ENCODE results near the gene NRXN2.

The NRXN2 gene

DNA sequence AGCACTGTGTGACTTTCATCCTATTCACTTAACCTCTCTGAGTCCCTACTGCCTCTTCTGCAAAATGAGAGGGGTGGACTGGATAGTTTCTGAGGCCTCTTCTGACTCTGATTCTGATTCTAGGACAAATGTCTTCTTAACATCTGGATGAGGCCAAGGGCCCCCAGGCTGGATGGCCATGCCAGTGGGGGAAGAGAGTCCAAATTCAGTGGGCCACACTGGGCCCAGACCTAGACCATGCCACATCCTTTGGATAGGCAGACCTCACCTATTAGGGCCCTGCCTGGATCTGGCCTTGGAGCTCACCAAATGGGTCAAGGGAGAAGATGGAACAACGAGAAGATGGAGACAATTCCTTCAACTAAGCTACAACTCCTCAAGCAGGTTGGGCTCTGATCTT, 24.6 kb downstream of the NRXN2 start:
- DNase-seq (ENCODE audit: low read depth in 2 of 2) = no peak

DNA sequence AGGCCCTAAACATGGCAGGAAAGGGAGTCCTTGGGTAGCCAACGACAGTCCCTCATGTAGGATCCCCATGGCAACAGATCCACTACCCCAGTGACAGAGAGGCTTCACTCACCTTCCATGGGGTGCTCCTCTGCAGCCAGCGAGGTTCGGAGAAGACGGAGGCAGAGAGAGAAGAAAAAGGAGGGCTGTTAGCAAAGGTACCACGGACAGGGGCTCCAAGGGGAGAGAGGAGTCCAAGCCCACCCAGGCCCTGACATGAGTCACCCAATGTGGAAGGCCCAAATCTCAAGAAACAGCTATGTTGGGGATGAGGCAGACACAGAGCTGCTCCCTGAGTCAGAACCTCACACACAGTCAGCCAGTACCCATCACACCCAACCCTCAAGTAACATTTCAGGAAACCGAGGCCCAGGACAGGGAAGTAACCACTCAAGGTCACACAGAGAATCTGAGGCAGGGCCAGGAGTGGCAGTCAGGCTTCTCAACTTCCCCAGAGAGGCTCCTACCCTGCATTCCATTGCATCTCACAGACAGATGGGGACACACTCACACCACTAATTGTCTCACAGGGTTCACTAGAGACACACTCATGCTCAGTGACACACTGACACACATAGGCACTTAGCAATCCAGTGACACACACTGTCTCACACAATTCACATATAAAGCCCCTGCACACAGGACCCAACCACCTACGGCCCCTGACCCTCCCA, 25.2 kb downstream of the NRXN2 start:
- DNase-seq (ENCODE audit: low read depth in 2 of 2) = no peak

DNA sequence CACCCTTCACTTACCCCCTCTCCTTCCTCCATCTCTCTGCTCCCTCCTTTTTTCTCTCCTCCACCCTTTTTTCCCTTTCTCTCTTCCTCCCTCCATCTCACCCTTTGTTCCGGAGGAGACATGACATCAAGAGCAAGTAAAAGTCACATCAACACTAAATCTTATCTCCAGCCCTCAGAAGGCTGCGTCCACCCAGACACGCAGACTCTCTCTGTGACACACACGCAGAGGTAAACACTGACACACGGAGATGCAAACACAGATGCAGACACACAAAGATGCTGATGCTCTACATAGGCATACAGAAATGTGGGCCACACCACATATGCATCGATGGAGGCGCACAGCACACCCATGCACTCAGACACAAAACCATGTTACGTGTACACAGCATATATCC, 27.0 kb downstream of the NRXN2 start:
- DNase-seq (ENCODE audit: low read depth in 2 of 2) = no peak

DNA sequence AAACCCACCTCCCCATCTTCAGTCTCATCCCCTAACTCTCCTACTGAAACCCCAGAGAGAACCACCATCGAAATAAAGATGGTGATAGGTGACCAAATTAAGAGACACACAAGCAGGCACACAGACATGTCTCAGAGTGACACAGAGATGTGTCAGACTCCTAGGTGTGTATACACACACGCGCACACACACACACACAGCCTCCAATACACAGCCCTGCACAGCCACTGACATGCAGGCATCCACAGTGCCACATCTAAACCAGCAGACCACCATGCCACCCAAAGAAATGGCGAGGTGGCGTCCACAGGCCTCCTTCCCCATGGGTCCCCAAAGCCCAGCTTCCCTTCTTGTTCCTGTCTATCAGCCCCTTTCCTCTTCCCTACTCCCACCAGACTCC, 27.4 kb downstream of the NRXN2 start:
- no peak for DNase-seq (ENCODE audit: low read depth in 2 of 2)

DNA sequence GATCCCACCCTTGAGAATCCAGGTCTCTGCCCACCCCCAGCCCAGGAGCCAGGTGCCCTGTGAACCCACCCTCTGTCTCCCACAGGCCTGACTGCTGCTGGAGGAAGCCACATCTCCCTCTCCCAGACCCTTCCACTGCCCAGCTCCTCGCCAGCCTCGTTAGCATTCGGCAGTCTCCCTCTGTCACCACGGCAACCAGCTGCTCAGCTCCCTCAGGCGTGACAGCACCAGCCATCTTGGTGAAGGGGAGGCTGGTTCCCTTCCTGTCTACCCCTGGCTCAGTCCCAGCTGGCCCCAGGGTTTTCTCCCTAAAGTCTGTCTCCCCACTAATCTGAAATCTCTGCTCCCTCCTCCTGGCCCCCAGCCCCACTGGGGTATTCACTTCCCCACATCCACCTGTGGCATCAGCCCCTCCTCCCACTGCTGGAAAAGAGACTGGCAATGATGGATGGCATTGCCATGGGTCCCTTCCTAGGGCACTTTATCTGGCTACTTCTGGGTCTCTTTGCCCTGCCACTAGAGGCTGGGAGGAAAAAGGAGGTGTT, 28.1 kb downstream of the NRXN2 start:
- DNase-seq (ENCODE audit: low read depth in 2 of 2) = no peak

- no peak for DNase-seq (ENCODE audit: low read depth in 2 of 2)
Observed at GRCh38 chr11:64694026-64694755, 28.8 kb downstream of the NRXN2 start.

GRCh38 chr11:64692764-64693331, 30.1 kb downstream of the NRXN2 start:
- no peak for DNase-seq (ENCODE audit: low read depth in 2 of 2)

DNA sequence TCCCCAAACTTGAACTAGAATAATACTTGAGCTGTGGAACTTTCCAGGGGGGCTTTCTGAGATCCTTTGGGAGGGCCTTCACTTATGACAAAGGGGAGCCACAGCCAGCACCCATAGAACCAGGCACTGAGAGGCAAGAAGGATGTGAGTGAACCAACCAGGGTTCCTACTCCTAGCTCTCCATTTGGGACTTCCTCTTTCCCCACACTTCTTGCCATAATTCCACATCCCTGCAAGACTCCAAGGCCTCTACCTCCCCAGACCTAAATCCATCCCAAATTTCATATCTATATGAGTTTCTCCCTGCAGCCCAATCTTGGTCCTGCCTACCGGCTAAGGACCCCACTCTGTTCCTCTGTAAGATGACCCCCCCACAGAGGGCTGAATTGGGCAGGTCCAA, 31.5 kb downstream of the NRXN2 start:
- DNase-seq (ENCODE audit: low read depth in 2 of 2) = no peak

DNA sequence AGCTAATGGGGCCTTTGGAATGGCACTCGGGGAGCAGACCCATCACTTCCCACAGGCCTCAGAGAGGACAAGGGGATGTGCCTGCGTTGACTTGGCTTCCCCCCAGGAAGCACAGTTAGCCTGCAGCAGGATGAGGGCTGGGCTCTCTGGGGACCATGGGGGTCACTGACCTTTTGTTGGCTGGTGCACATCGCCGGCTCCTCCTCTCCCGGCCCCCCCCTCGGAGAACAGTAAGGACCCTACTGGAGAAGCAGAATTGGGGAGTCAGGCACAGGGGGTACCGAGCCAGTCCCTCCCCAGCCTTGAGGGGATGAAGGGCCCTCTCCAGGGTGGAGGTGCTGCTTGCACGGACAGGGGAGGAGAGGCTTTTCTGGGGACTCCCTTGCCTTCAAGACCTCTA, 32.8 kb downstream of the NRXN2 start:
- no peak for DNase-seq (ENCODE audit: low read depth in 2 of 2)

DNA sequence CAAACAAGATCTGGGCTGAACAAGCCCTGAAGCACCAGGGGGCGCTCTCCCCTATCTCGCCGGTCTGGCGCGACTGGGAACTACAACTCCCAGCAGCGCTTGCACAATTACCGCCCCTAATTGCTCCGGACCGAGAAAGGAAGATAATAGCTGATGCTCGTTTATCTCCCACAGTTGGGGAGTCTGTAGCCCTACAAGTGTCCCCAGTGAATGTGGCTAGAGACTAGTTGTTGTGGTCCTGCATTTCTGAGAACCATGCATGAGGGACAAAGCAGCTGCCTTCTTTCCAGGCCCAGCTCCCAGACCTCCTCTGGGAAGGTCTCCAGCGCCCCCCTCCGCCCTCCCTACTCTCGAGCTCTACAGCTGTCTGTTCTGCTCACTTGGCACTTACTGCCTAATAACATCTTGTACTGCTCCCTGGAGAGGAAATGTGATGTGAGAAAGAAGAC, 34.4 kb downstream of the NRXN2 start:
- DNase-seq (ENCODE audit: low read depth in 2 of 2) = peak; percentile 68 to 74

- DNase-seq (ENCODE audit: low read depth in 2 of 2) = no peak
Observed at GRCh38 chr11:64687643-64688533, 35.1 kb downstream of the NRXN2 start.

DNA sequence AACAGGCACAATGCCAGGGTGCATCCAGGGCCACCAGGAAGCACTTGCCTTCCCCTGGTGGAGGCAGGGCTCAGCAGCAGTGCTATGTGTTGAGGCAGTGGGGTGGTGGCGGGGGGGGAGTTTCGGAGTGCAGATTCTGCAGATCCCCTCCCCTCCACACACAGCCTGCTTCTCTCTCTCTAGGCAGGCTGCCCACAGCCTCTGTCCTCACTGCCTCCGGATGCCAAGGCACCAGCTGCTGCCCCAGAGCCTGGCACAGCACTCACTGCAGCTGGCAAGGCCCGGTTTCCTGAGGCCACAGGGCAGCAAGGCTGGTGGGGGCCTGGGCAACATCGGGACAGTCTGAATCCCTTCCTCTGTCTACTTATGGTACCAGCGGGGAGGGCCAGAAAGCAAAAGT, 35.8 kb downstream of the NRXN2 start:
- no peak for DNase-seq (ENCODE audit: low read depth in 2 of 2)

DNA sequence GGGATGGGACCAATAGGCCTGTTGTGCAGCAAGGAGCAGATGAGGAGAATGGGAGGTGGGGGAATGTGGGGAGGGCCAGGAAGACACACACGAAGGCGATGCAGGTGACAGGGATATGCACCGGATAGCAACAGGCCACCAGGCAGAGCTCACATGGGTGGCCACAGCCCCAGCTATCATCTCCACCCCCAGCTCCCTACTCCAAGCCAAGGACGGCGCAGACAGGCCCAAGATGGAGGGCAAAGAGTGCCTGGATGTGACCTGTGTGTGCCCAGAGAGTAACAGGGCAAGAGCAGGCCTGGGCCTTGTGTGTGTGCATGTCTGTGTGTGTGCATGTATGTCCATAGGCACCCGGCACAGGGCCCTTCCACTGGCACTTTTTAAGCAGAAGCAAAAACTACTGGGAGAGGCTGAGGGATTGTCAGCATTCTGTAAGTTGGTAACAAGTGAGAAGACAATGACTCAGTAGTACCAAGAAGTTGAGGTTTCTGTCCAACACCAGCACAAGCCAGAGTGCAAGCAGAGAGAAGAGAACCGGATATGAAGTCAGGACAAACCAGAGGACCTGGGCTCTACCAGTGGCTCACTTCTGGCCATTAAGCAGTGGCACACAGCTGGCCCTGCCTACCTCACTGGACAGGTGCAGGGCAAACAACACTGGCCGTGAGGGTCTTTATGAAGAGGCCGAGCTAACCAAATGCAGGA, 36.4 kb downstream of the NRXN2 start:
- no peak for DNase-seq (ENCODE audit: low read depth in 2 of 2)

GRCh38 chr11:64685536-64685935, 37.5 kb downstream of the NRXN2 start:
- DNase-seq (ENCODE audit: low read depth in 2 of 2) = no peak

GRCh38 chr11:64684357-64684756, 38.6 kb downstream of the NRXN2 start:
- no peak for DNase-seq (ENCODE audit: low read depth in 2 of 2)

DNA sequence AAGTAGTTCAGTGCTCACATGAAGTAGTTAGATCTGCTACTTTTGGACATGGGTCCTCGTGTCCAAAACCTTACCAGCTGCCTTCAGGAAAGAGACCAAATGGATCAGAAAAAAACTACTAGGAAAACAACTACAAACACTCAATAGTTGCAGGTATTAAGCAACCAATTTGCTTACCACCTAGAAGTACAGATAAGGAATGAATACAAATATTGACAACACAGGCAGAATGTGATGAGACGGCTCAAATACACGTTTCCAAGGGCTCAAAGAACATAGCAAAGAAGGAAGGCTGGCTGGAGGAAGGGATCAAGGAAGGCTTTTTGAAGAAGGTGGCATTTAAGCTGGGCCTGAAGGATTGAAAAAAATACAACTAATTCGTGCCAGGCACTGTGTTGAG, 41.8 kb downstream of the NRXN2 start:
- DNase-seq (ENCODE audit: low read depth in 2 of 2) = no peak

- DNase-seq (ENCODE audit: low read depth in 2 of 2) = no peak
Observed at GRCh38 chr11:64679846-64680245, 43.2 kb downstream of the NRXN2 start.

GRCh38 chr11:64677441-64678023, 45.5 kb downstream of the NRXN2 start:
- no peak for DNase-seq (ENCODE audit: low read depth in 2 of 2)

- no peak for DNase-seq (ENCODE audit: low read depth in 2 of 2)
Observed at GRCh38 chr11:64676261-64676615, 46.8 kb downstream of the NRXN2 start.

- DNase-seq (ENCODE audit: low read depth in 2 of 2) = no peak
Observed at GRCh38 chr11:64675450-64676260, 47.3 kb downstream of the NRXN2 start.
